ENCODE results near the gene MTMR10.

DNA sequence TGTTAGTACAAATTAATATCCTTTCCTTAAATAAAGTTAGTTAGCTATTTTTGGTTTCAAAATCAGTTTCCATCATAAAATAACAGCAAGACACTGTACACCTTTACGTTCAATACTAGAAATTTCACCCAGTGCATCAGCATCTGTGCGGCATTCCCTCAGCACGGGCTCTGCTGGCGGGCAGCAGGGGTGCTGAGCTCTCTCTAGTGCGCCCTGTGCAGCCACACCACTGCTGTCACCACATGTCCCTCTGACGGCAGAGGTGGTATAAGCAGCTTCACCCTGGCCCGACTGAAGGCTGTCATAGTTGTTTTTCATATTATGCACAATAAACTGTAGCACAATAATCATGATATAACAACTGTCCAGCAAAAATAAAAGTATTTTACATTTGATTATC is 52.3 kb downstream of the MTMR10 start:
- TF ChIP-seq, protein P1, sequence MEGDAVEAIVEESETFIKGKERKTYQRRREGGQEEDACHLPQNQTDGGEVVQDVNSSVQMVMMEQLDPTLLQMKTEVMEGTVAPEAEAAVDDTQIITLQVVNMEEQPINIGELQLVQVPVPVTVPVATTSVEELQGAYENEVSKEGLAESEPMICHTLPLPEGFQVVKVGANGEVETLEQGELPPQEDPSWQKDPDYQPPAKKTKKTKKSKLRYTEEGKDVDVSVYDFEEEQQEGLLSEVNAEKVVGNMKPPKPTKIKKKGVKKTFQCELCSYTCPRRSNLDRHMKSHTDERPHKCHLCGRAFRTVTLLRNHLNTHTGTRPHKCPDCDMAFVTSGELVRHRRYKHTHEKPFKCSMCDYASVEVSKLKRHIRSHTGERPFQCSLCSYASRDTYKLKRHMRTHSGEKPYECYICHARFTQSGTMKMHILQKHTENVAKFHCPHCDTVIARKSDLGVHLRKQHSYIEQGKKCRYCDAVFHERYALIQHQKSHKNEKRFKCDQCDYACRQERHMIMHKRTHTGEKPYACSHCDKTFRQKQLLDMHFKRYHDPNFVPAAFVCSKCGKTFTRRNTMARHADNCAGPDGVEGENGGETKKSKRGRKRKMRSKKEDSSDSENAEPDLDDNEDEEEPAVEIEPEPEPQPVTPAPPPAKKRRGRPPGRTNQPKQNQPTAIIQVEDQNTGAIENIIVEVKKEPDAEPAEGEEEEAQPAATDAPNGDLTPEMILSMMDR (IDR thresholded peaks at IDR 0.05) = no peak
- no peak for TF ChIP-seq POLR2A (IDR thresholded peaks at IDR 0.05)
- TF ChIP-seq POLR2AphosphoS5 (IDR thresholded peaks at IDR 0.05) = no peak
- no peak for TF ChIP-seq EP300 (IDR thresholded peaks at IDR 0.05)
